Activated naive CD4-positive, alpha-beta T cell treated with anti-CD3 and anti-CD28 coated beads, Interleukin-2, amount 50 U/mL, for 24 hours (primary cell): ENCODE data around the gene ZNF138.
"Not testable (repeated sequence)": the region's sequence is repeated elsewhere in the genome, so short reads cannot be mapped to it uniquely, and the experiment has no call there.

Experiments used
- H3K27ac Mint-ChIP-seq: one replicate; pipeline ENCODE4 v1.8.0; 2021; ENCODE audit warnings: mild to moderate bottlenecking, mixed read lengths
- H3K27me3 Mint-ChIP-seq: one replicate; pipeline ENCODE4 v1.8.0; 2021; ENCODE audit warnings: mixed read lengths
- H3K36me3 Mint-ChIP-seq: one replicate; pipeline ENCODE4 v1.8.0; 2021; ENCODE audit warnings: mixed read lengths
- H3K4me1 Mint-ChIP-seq: one replicate; pipeline ENCODE4 v1.8.0; 2021; ENCODE audit warnings: mixed read lengths
- H3K4me3 Mint-ChIP-seq: one replicate; pipeline ENCODE4 v1.8.0; 2021; ENCODE audit warnings: mild to moderate bottlenecking, mixed read lengths
- H3K9me3 Mint-ChIP-seq: one replicate; pipeline ENCODE4 v1.8.0; 2021; ENCODE audit warnings: mixed read lengths

The ZNF138 gene

GRCh38 chr7:64807731-64808365 lies 13.6 kb downstream of the ZNF138 start:
- peaks cover 4% of the 10 kb centered on the region for H3K9me3 Mint-ChIP-seq
- no peaks in the 10 kb centered on the region for H3K27me3 Mint-ChIP-seq
- no peak overlapping the region for H3K4me3 Mint-ChIP-seq
- peaks cover 3% of the 10 kb centered on the region for H3K4me1 Mint-ChIP-seq
- peaks cover 28% of the 10 kb centered on the region for H3K36me3 Mint-ChIP-seq
- H3K27ac Mint-ChIP-seq: no peak overlapping the region

- peaks cover 35% of the 10 kb centered on the region for H3K36me3 Mint-ChIP-seq
- no peaks in the 10 kb centered on the region for H3K27me3 Mint-ChIP-seq
- peaks cover 4% of the 10 kb centered on the region for H3K9me3 Mint-ChIP-seq
- H3K4me3 Mint-ChIP-seq: no peak overlapping the region
- H3K4me1 Mint-ChIP-seq: peaks cover 6% of the 10 kb centered on the region
- H3K27ac Mint-ChIP-seq: no peak overlapping the region
These were observed 17.5 kb downstream of the ZNF138 start for GRCh38 chr7:64811767-64812166.

DNA sequence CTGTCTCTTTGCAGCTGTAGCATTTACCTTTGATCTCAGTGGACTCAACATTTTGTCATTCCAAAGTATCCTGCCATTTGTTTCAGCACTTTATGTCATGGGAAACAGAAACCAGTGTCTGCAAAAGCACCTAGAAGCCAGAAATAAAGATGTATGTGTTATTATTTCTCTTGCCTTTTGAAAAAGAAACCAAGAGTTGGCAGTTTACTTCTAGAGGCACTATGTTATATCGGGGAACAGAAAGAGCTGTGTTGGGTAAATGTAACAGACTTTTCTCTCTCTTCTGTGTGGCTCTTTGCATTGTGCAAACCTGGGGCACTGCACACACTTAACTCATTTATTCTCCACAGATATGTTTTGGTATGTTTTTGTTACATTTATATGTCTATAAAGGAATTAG lies 36.7 kb downstream of the ZNF138 start:
- Mint-ChIP-seq H3K9me3 (peaks cover 41% of the 10 kb centered on the region), H3K27ac (no peak overlapping the region), H3K36me3 (peaks cover 44% of the 10 kb centered on the region), H3K4me1 (no peaks in the 10 kb centered on the region), H3K27me3 (no peaks in the 10 kb centered on the region), H3K4me3 (no peak overlapping the region)

GRCh38 chr7:64832136-64832535 lies 37.9 kb downstream of the ZNF138 start:
- no peaks in the 10 kb centered on the region for H3K27me3 Mint-ChIP-seq
- H3K4me1 Mint-ChIP-seq: no peaks in the 10 kb centered on the region
- H3K27ac Mint-ChIP-seq: no peak overlapping the region
- peaks cover 42% of the 10 kb centered on the region for H3K9me3 Mint-ChIP-seq
- peaks cover 44% of the 10 kb centered on the region for H3K36me3 Mint-ChIP-seq
- H3K4me3 Mint-ChIP-seq: no peak overlapping the region

- H3K36me3 Mint-ChIP-seq: peaks cover 37% of the 10 kb centered on the region
- H3K4me1 Mint-ChIP-seq: no peaks in the 10 kb centered on the region
- H3K9me3 Mint-ChIP-seq: peaks cover 39% of the 10 kb centered on the region
- H3K27me3 Mint-ChIP-seq: no peaks in the 10 kb centered on the region
- no peak overlapping the region for H3K4me3 Mint-ChIP-seq
- no peak overlapping the region for H3K27ac Mint-ChIP-seq
These were observed 40.8 kb downstream of the ZNF138 start for GRCh38 chr7:64834989-64835388.

- not testable (repeated sequence) for H3K4me3 Mint-ChIP-seq, H3K27ac Mint-ChIP-seq, H3K27me3 Mint-ChIP-seq, H3K4me1 Mint-ChIP-seq
- H3K36me3 Mint-ChIP-seq: peaks cover 31% of the 10 kb centered on the region
- H3K9me3 Mint-ChIP-seq: peaks cover 39% of the 10 kb centered on the region
These were observed 41.6 kb downstream of the ZNF138 start for GRCh38 chr7:64835856-64836255.

DNA sequence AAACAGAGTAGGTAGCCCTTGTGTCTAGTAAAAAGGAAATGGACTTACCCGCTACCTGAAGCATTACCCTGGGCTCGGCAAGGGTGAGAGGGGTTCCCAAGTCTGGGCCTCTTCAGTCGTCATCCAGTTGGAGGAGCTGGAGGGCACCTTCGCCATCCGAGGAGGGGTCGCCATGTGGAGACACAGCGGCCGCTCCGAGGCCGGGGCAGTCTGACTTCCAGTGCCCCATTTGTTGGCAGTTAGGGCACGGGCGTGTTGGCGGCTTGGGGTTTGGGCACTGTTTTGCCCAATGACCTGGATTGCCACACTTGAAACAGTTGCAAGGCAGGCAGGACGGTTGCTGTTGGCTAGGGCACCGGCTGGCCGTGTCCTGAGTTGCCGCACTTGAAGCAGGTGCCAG lies 43.8 kb downstream of the ZNF138 start:
- not testable (repeated sequence) for H3K27me3 Mint-ChIP-seq, H3K4me1 Mint-ChIP-seq, H3K27ac Mint-ChIP-seq, H3K4me3 Mint-ChIP-seq
- H3K9me3 Mint-ChIP-seq: peaks cover 19% of the 10 kb centered on the region
- peaks cover 12% of the 10 kb centered on the region for H3K36me3 Mint-ChIP-seq

- no peak overlapping the region for H3K27ac Mint-ChIP-seq
- H3K9me3 Mint-ChIP-seq: peaks cover 19% of the 10 kb centered on the region
- no peaks in the 10 kb centered on the region for H3K27me3 Mint-ChIP-seq
- H3K4me3 Mint-ChIP-seq: no peak overlapping the region
- no peaks in the 10 kb centered on the region for H3K4me1 Mint-ChIP-seq
- peaks cover 12% of the 10 kb centered on the region for H3K36me3 Mint-ChIP-seq
These were observed 44.5 kb downstream of the ZNF138 start for GRCh38 chr7:64838691-64839090.

DNA sequence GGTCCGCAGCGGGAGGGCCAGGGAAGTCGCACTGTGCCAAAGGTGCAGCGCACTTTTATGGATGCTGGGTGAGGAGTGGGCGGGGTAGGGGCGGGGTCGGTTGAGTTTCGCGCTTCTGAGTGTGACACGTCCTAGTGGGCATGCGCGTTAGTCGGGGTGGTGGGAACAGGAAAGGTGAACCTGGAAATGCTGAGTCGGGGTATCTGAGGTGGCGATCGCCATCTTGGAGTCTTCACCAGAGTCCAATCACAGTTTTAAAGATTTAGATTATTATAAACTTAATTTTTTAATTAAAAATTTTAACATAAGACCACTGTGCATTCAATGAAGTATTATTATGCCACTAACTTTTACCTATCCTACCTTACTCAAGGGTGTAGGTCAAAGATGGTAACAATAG lies 45.7 kb downstream of the ZNF138 start:
- H3K27ac Mint-ChIP-seq: no peak overlapping the region
- no peaks in the 10 kb centered on the region for H3K4me1 Mint-ChIP-seq
- no peak overlapping the region for H3K4me3 Mint-ChIP-seq
- H3K27me3 Mint-ChIP-seq: no peaks in the 10 kb centered on the region
- peaks cover 10% of the 10 kb centered on the region for H3K36me3 Mint-ChIP-seq
- H3K9me3 Mint-ChIP-seq: peaks cover 14% of the 10 kb centered on the region

- H3K9me3 Mint-ChIP-seq: peaks cover 13% of the 10 kb centered on the region
- H3K27me3 Mint-ChIP-seq: no peaks in the 10 kb centered on the region
- H3K36me3 Mint-ChIP-seq: peaks cover 12% of the 10 kb centered on the region
- H3K4me1 Mint-ChIP-seq: no peaks in the 10 kb centered on the region
- H3K4me3 Mint-ChIP-seq: no peak overlapping the region
- no peak overlapping the region for H3K27ac Mint-ChIP-seq
These were observed 55.2 kb downstream of the ZNF138 start for GRCh38 chr7:64849250-64849923.

- Mint-ChIP-seq H3K4me3 (no peak overlapping the region), H3K27me3 (no peaks in the 10 kb centered on the region), H3K36me3 (peaks cover 10% of the 10 kb centered on the region), H3K27ac (no peak overlapping the region), H3K4me1 (no peaks in the 10 kb centered on the region), H3K9me3 (peaks cover 13% of the 10 kb centered on the region)
These were observed 55.8 kb downstream of the ZNF138 start for GRCh38 chr7:64849924-64850499.

DNA sequence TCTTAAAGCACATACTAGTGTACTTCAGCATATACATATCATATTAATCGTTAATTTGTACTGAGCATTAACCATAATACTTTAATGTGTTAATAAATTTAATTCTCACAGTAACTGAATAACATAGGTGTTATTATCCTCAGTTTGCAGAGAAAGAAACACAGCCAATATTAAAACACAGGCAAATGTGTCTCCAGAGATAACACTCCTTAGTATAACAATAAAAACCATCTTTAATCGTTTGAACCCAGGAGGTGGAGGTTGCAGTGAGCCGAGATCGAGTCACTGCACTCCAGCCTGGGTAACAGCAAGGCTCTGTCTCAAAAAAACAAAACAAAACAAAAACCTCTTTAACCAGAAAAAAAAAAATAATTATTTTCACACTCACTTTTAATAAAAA lies 59.5 kb downstream of the ZNF138 start:
- Mint-ChIP-seq H3K4me3 (no peak overlapping the region), H3K9me3 (no peaks in the 10 kb centered on the region), H3K27ac (no peak overlapping the region), H3K4me1 (no peaks in the 10 kb centered on the region), H3K36me3 (peaks cover 6% of the 10 kb centered on the region), H3K27me3 (no peaks in the 10 kb centered on the region)

DNA sequence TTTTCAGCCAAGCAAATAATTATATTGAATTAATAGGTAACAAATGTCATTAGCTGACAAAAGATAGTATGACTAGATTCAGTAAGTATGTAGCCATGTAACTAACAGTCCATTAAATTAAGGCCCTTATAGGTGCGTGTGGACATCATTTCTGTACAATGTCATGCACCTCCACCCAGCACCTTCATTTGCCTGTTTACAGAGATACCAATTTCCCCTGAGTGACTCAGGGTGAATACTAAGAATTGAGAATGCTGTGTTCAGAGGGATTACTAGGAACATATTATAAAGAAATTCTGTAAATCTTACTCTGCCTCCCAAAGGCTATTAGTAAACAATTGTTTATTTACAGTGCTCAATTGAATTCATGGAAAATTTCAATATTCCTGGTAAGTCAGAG lies 60.7 kb downstream of the ZNF138 start:
- Mint-ChIP-seq H3K36me3 (peaks cover 6% of the 10 kb centered on the region), H3K4me3 (no peak overlapping the region), H3K27ac (no peak overlapping the region), H3K4me1 (no peaks in the 10 kb centered on the region), H3K27me3 (no peaks in the 10 kb centered on the region), H3K9me3 (no peaks in the 10 kb centered on the region)

DNA sequence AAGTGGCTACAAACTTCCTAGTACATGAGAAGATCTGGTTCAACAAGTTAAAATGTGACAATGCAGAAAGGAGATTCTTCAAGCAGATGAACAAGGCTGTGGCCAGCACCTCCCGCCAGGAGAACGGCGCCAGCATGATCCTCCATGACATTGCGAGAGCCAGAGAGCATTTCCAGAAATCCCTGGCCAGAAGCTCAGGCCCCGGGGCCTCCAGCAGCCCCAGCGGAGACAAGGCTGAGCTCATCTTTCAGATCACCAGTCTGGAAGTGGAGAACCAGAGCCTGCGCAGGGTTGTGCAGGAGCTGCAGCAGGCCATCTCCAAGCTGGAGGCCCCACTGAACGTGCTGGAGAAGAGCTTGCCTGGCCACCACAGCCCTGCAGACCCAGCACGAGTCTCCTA lies 68.8 kb downstream of the ZNF138 start:
- Mint-ChIP-seq H3K4me3 (no peak overlapping the region), H3K27ac (no peak overlapping the region)

GRCh38 chr7:64863530-64863929 lies 69.3 kb downstream of the ZNF138 start:
- not testable (repeated sequence) for H3K4me1 Mint-ChIP-seq, H3K9me3 Mint-ChIP-seq, H3K4me3 Mint-ChIP-seq, H3K27me3 Mint-ChIP-seq, H3K27ac Mint-ChIP-seq, H3K36me3 Mint-ChIP-seq

More for the DNA sequence above, 68.8 kb downstream of the ZNF138 start:
- H3K4me1 Mint-ChIP-seq: no peaks in the 10 kb centered on the region
- peaks cover 8% of the 10 kb centered on the region for H3K9me3 Mint-ChIP-seq
- peaks cover 2% of the 10 kb centered on the region for H3K36me3 Mint-ChIP-seq
- H3K27me3 Mint-ChIP-seq: peaks cover 1% of the 10 kb centered on the region

- Mint-ChIP-seq H3K4me1 (no peaks in the 10 kb centered on the region), H3K27me3 (peaks cover 1% of the 10 kb centered on the region), H3K4me3 (no peak overlapping the region), H3K9me3 (peaks cover 8% of the 10 kb centered on the region), H3K36me3 (peaks cover 2% of the 10 kb centered on the region), H3K27ac (no peak overlapping the region)
These were observed 69.7 kb downstream of the ZNF138 start for GRCh38 chr7:64863969-64864368.
